ENCODE measurements around the gene VAPA. TPM values are rescaled to one million over a fixed set of nuclear protein-coding genes. Genes with fewer than 3 reads are reported as not detected.
A peak's percentile ranks its signal among the peaks of the same experiment; 100 is the strongest.

The VAPA gene
- total and polyA plus RNA-seq, 12 donors: 33.2 to 269 (median 219) TPM

GRCh38 chr18:9952633-9953416, 39.0 kb downstream of the VAPA start:
- Histone ChIP-seq H3K9me3 (no peaks in the 10 kb centered on the region), H3K27ac (no peak overlapping the region), H3K4me1 (peaks cover 0 to 20% (median 0%) of the 10 kb centered on the region in 9 donors), H3K27me3 (no peaks in the 10 kb centered on the region), H3K36me3 (peaks cover 0 to 96% (median 28%) of the 10 kb centered on the region in 9 donors), H3K4me3 (no peak overlapping the region)
- 86 to 89% methylated on average over 1 of the region's 1 CpG for WGBS, 2 donors
- no peak for TF ChIP-seq CTCF (IDR thresholded peaks at IDR 0.05)
- intact Hi-C loops (cut with DNase I): loop anchor here in 6 of 10 donors (5.0 to 10.0 kb wide), 5 partner anchors 36 to 378 kb away; no protein-coding TSS in a partner anchor
- peak in 1 of 8 donors; percentile 26 for ATAC-seq
- no peak for DNase-seq

- no peak overlapping the region for H3K4me3 ChIP-seq
- 87% methylated on average over 4 of the region's 4 CpGs for WGBS, 2 donors
- H3K36me3 ChIP-seq: peaks cover 0 to 49% (median 13%) of the 10 kb centered on the region in 9 donors
- intact Hi-C loops (cut with DNase I): loop anchor here in 4 of 10 donors (10.0 kb wide), 3 partner anchors 154 to 384 kb away; no protein-coding TSS in a partner anchor
- H3K9me3 ChIP-seq: no peaks in the 10 kb centered on the region
- peaks cover 0 to 24% (median 5%) of the 10 kb centered on the region in 9 donors for H3K4me1 ChIP-seq
- no peaks in the 10 kb centered on the region for H3K27me3 ChIP-seq
- TF ChIP-seq CTCF (IDR thresholded peaks at IDR 0.05): no peak
- DNase-seq (no peak), ATAC-seq (no peak)
- peak overlapping the region in 1 of 10 donors; percentile 7 for H3K27ac ChIP-seq
Observed at GRCh38 chr18:9958861-9959399, 45.1 kb downstream of the VAPA start.

- WGBS, 2 donors: 85 to 89% methylated on average over 1 of the region's 1 CpG
- no peak for ATAC-seq
- intact Hi-C loops (cut with DNase I): loop anchor here in 4 of 10 donors (10.0 kb wide), 3 partner anchors 155 to 385 kb away; no protein-coding TSS in a partner anchor
Observed at GRCh38 chr18:9959564-9959963, 45.7 kb downstream of the VAPA start.

More at GRCh38 chr18:9959564-9959963, 45.7 kb downstream of the VAPA start:
- Histone ChIP-seq H3K9me3 (no peaks in the 10 kb centered on the region), H3K36me3 (peaks cover 0 to 43% (median 7%) of the 10 kb centered on the region in 9 donors), H3K4me3 (no peak overlapping the region), H3K4me1 (peaks cover 0 to 24% (median 5%) of the 10 kb centered on the region in 9 donors), H3K27me3 (no peaks in the 10 kb centered on the region), H3K27ac (peak overlapping the region in 1 of 10 donors; percentile 7)
- no peak for DNase-seq
- TF ChIP-seq CTCF (IDR thresholded peaks at IDR 0.05): no peak
